NAMALWA (cell line): ENCODE results near the gene THBS2.
"Not testable (repeated sequence)": the region's sequence is repeated elsewhere in the genome, so short reads cannot be mapped to it uniquely, and the experiment has no call there.

ENCODE experiments used
- DNase-seq: peaks from one replicate; pipeline ENCODE4 v3.0.0-alpha.2; 2015; ENCODE audit warnings: low spot score

THBS2 gene

GRCh38 chr6:169208011-169208410 is 45.6 kb downstream of the THBS2 start:
- DNase-seq: no peak

- DNase-seq: no peak
These were observed 46.2 kb downstream of the THBS2 start for GRCh38 chr6:169207482-169207881.

- no peak for DNase-seq
These were observed 48.2 kb downstream of the THBS2 start for GRCh38 chr6:169205176-169206160.

- DNase-seq: no peak
These were observed 49.5 kb downstream of the THBS2 start for GRCh38 chr6:169204167-169204566.

- DNase-seq: no peak
These were observed 51.7 kb downstream of the THBS2 start for GRCh38 chr6:169201985-169202384.

- DNase-seq: no peak
These were observed 52.6 kb downstream of the THBS2 start for GRCh38 chr6:169200893-169201514.

- no peak for DNase-seq
These were observed 53.9 kb downstream of the THBS2 start for GRCh38 chr6:169199625-169200335.

- no peak for DNase-seq
These were observed 54.8 kb downstream of the THBS2 start for GRCh38 chr6:169198885-169199284.

GRCh38 chr6:169197929-169198328 is 55.7 kb downstream of the THBS2 start:
- not testable (repeated sequence) for DNase-seq

GRCh38 chr6:169196279-169196678 is 57.4 kb downstream of the THBS2 start:
- DNase-seq: not testable (repeated sequence)

- no peak for DNase-seq
These were observed 58.9 kb downstream of the THBS2 start for GRCh38 chr6:169194737-169195136.

GRCh38 chr6:169190970-169191369 is 62.7 kb downstream of the THBS2 start:
- no peak for DNase-seq

GRCh38 chr6:169190144-169190584 is 63.5 kb downstream of the THBS2 start:
- no peak for DNase-seq

GRCh38 chr6:169189686-169190085 is 64.0 kb downstream of the THBS2 start:
- no peak for DNase-seq

- no peak for DNase-seq
These were observed 64.5 kb downstream of the THBS2 start for GRCh38 chr6:169189182-169189581.

GRCh38 chr6:169188475-169188874 is 65.2 kb downstream of the THBS2 start:
- no peak for DNase-seq

GRCh38 chr6:169188051-169188470 is 65.6 kb downstream of the THBS2 start:
- DNase-seq: no peak

- no peak for DNase-seq
These were observed 67.0 kb downstream of the THBS2 start for GRCh38 chr6:169186496-169187169.

GRCh38 chr6:169185692-169186485 is 67.8 kb downstream of the THBS2 start:
- DNase-seq: peak; percentile 3

GRCh38 chr6:169185011-169185521 is 68.6 kb downstream of the THBS2 start:
- DNase-seq: no peak

- DNase-seq: no peak
These were observed 69.2 kb downstream of the THBS2 start for GRCh38 chr6:169184419-169184818.
